ENCODE data around the gene ABCC4. TPM values are rescaled to one million over a fixed set of nuclear protein-coding genes. Genes with fewer than 3 reads are reported as not detected.

Gene ABCC4
- total RNA-seq, 1 donor from 2014 or later: 33.4 TPM

DNA sequence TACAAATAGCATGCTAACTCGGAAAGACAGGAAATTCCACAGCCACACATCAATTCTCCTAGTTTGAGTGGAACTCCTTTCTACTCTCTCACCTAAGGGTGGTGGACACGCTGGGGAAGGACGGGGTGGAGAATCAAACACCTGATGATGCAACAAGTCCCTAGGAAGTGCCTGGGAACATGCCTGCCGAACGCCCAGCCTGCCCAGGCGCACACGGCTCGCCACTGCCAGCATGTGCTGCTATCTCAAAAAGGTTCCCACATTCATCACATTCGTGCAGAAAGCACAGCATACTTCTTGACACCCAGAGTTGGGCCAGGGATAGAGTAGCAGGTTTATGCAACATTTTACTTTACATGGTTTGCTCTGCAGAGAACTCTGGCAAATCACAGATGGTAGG lies 164.6 kb downstream of the ABCC4 start:
- H3K4me3 ChIP-seq (ENCODE audit: low read depth, low read length): no peak overlapping the region
- TF ChIP-seq, protein P1, sequence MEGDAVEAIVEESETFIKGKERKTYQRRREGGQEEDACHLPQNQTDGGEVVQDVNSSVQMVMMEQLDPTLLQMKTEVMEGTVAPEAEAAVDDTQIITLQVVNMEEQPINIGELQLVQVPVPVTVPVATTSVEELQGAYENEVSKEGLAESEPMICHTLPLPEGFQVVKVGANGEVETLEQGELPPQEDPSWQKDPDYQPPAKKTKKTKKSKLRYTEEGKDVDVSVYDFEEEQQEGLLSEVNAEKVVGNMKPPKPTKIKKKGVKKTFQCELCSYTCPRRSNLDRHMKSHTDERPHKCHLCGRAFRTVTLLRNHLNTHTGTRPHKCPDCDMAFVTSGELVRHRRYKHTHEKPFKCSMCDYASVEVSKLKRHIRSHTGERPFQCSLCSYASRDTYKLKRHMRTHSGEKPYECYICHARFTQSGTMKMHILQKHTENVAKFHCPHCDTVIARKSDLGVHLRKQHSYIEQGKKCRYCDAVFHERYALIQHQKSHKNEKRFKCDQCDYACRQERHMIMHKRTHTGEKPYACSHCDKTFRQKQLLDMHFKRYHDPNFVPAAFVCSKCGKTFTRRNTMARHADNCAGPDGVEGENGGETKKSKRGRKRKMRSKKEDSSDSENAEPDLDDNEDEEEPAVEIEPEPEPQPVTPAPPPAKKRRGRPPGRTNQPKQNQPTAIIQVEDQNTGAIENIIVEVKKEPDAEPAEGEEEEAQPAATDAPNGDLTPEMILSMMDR (conservative IDR thresholded peaks at IDR 0.05; ENCODE audit: low read depth, low read length): no peak
- no peak for DNase-seq (ENCODE audit: low read depth)

DNA sequence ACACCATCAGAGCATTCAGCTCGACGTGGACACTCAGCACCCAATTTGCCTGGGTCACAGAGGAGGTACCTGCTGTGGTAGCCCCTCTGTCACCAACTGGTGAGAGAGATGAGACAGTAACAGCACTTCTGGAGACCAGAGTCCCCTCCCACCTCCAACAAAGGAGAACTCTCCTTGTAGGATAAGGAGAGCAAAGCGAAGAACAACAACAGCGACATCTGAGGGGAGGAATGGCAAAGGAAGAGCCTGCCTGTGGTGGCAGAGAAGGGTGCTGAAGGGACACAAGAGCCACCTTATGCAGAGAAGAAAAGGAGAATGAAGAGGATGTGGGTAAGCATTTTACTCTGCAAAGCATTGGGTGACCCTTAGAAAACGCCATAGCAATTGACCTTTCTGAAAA lies 167.8 kb downstream of the ABCC4 start:
- no peak for DNase-seq (ENCODE audit: low read depth)
- TF ChIP-seq, protein P1 (conservative IDR thresholded peaks at IDR 0.05; ENCODE audit: low read depth, low read length): no peak
- H3K4me3 ChIP-seq (ENCODE audit: low read depth, low read length): no peak overlapping the region

DNA sequence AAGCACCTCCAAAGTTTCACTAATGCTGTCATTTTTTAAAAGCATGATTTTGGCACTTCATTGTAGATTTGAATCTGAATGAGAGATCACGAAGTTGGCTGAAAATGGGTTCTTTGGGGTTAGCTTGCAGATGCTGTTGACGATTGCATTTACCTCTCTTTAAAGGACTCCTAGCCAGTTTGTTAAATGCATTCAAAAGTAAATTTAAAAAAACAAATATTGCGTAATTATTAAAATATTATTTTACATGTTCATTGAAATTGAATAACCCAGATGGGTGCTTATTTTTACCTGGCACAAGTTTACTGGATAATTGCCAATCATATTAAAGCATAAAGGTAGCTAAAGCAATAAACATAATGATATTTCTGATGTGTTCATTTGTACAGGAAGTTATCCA lies 172.2 kb downstream of the ABCC4 start:
- H3K4me3 ChIP-seq (ENCODE audit: low read depth, low read length): no peak overlapping the region
- no peak for DNase-seq (ENCODE audit: low read depth)
- TF ChIP-seq, protein P1 (conservative IDR thresholded peaks at IDR 0.05; ENCODE audit: low read depth, low read length): no peak

DNA sequence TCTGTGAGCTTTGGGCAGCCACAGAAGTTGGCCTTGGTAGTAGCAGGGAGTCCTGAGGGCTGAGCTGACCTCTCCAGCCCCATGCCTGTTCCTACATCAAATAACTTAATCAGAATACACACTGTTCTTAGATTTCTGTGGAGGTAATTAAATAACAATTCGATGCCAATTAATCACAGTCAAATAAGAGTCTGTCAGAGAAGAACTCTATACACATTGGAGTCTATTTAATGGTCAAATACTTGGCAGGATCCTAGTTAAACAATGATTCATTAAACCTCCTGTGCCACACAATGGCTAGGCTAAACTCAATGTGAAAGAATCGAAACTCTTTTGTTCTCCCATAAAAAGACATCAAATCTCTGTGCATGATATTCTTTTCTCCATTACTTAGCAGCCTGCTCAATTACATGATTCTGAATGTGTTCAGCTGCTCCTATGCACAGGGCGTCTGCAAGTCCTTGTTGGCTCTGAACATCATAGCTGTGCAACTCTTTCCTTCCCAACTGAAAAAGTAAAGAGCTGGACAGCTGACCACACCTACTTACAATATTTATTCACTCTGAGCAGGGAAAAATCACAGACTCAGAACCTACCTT lies 173.1 kb downstream of the ABCC4 start:
- TF ChIP-seq, protein P1 (conservative IDR thresholded peaks at IDR 0.05; ENCODE audit: low read depth, low read length): no peak
- DNase-seq (ENCODE audit: low read depth): no peak
- no peak overlapping the region for H3K4me3 ChIP-seq (ENCODE audit: low read depth, low read length)

DNA sequence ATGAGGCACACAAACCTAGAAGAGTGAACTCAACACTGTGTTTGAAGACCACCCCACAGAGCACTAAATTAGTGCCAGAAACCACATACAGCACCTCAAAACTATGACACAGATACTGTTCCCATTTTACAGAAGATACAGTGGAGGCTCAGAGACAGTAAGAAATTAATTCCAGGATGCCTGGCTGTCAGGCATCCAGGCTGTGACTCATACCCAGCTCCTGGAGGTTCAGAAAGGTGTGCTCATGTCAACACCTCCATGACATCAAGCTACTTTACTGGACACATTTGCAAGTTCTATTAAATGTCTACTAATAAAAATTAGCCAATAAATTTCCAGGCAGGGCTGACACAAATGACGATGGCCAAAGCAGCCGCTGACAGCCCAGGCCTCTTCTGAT lies 176.3 kb downstream of the ABCC4 start:
- H3K4me3 ChIP-seq (ENCODE audit: low read depth, low read length): no peak overlapping the region
- DNase-seq (ENCODE audit: low read depth): no peak
- TF ChIP-seq, protein P1 (conservative IDR thresholded peaks at IDR 0.05; ENCODE audit: low read depth, low read length): no peak

DNA sequence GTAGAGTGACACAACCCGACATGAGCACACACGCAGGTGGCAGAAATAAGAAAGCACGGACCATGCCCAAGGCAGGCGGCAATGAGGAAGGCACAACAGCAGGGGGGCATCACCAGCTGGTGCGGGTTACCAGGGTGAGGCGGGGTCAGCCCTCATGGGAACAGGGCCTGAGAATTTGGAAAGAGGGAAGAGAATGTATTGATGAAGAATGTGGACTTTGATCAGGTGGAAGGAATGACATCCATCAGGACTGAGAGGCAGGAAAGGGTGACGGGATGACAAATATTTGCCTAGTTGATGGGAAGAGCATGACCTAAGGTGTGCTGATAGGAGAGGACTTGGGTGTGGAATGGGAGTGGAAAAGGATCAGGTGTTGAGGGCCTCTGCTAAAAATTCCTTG lies 177.5 kb downstream of the ABCC4 start:
- H3K4me3 ChIP-seq (ENCODE audit: low read depth, low read length): no peak overlapping the region
- DNase-seq (ENCODE audit: low read depth): no peak
- TF ChIP-seq, protein P1 (conservative IDR thresholded peaks at IDR 0.05; ENCODE audit: low read depth, low read length): no peak

DNA sequence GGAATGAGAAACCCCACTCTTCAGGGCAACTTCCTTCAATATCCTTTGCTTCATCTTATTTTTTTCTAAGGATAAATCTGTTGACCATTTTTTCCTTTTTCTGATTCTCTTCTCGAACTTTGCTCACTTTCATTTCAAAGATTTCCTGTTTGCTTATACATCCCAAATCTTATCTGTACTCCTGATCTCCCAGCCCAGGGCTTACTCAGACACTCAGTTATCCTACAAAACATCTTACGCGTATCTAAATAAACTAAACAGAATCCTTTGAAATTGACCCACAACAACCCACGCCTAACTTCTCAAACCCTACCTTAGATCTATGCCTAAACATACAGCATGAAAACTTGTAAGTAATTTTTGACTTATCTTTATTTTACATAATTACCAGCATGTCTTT lies 179.2 kb downstream of the ABCC4 start:
- no peak for DNase-seq (ENCODE audit: low read depth)
- no peak overlapping the region for H3K4me3 ChIP-seq (ENCODE audit: low read depth, low read length)
- TF ChIP-seq, protein P1 (conservative IDR thresholded peaks at IDR 0.05; ENCODE audit: low read depth, low read length): no peak
